TTC549 (cell line): ENCODE results near the gene TLNRD1.

ENCODE experiments used
- FAIRE-seq: peaks from 2 replicates; lab custom pipeline; 2012; peaks lifted over from hg19 to GRCh38; lab: Jason Lieb, UNC

The TLNRD1 gene

GRCh38 chr15:80978685-80979329 lies 21.9 kb upstream of the TLNRD1 start:
- FAIRE-seq = no peak

GRCh38 chr15:80979538-80980200 lies 21.1 kb upstream of the TLNRD1 start:
- FAIRE-seq = no peak

DNA sequence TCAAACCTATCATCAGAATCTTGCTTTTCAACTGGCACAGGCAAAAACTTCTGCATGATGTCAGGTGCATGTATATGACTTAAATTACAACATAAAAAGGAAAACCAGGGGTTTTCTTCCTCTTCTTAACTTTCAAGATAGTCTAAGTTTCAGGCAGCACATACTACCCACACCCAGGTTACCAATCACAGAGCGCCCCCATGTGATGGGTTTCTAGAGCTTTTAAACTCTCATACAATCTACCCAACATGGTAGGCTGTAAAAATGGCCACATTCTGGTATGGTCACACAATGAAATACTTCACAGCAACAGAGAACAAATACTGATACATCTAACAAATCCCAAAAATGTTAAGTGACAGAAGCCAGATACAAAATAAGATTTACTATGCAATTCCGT lies 18.5 kb upstream of the TLNRD1 start:
- no peak for FAIRE-seq

GRCh38 chr15:80982839-80983238 lies 17.9 kb upstream of the TLNRD1 start:
- no peak for FAIRE-seq

DNA sequence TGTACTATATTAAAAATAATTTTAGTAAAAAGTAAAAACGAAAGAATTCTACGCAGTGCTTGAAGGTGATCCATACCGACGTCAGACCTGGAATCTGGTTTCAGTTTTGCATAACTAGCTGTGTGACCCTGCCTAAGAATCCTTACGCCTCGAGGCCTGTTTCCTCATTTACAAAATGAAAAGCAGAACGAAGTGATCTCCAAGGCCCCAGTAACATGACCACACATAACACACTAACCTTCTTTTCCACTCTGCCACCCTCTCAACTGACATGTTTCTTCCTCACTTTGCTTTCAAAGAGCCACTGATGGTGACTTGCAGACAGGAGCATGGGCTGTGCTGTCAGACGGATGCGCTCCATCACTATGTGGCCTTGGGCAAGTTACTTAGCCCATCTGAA lies 15.9 kb upstream of the TLNRD1 start:
- FAIRE-seq = no peak

- no peak for FAIRE-seq
These were observed 14.7 kb upstream of the TLNRD1 start for GRCh38 chr15:80985981-80986380.

DNA sequence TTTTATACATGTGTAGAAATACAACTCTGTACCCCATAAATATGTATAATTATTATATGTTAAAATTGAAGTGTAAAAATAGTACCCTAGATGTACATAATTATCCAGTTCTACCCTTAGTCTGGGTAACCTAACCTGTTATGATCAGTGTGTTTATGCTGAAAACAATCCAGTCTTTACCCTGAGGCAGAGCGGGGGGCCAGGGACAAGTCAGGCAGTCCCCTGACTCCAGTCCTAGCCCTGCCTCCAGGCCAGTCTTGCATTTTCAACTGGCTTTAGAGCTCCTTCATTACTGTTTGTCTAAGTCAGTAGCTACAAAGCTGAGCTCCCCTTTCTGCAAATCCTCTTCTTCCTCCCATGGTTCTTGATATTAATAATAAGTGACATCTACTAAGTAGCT lies 14.2 kb upstream of the TLNRD1 start:
- FAIRE-seq = no peak

DNA sequence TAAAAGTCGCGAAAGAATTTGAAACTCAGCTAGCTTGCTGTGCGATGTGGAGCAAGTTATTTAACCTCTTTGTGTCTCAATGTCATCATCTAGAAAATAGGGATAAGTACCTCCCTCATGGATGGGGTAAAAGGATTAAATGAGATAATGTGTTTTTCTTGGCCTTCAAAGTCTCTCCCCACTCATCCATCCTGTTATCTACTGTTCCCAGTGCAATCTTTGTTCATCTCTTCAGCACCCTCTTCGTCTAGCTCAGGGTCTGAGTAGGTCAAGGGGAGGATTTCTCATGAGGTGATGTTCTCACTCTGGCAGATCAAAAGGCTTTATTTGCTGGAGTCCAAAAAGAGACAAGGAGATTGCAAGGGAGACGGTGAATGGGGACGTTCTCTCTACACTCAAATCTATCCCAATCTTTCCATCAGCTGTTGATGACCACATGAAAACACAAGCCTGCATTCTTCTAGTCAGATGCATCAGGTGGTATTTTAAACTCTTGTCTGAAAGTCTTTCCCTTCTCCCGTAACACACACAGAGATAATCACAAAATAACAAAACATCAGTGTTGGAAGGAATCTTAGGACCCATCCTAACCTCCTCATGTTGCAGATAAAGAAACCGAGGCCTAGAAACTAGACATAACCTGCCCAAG lies 12.5 kb upstream of the TLNRD1 start:
- no peak for FAIRE-seq

DNA sequence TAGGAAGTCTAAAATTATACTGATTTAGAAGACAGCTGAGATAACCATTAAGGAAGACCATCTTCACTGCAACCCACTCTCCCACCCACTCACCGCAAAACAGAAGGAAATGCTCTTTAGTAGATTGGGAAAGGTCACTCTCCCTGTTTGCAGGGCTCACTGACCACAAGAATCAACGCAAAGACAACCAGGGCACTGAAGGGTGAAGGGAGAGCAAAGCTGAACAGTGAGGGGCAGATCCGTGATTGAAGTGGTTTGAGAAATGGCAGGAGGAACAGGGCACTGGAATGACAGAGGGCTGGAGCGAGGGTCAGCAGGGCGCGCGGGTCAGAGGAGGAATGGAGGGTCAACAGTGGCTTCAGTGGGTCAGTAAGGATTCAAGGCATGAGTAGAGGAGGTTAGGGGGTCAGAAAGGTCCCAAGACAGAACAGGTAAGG lies 11.6 kb upstream of the TLNRD1 start:
- no peak for FAIRE-seq

- FAIRE-seq = no peak
These were observed 10.9 kb upstream of the TLNRD1 start, which contains the start of gene MESD for GRCh38 chr15:80989518-80990478. TSS of gene MESD (minus strand) at chr15:80989819. CDS start at chr15:80989791, 28 bp downstream.

DNA sequence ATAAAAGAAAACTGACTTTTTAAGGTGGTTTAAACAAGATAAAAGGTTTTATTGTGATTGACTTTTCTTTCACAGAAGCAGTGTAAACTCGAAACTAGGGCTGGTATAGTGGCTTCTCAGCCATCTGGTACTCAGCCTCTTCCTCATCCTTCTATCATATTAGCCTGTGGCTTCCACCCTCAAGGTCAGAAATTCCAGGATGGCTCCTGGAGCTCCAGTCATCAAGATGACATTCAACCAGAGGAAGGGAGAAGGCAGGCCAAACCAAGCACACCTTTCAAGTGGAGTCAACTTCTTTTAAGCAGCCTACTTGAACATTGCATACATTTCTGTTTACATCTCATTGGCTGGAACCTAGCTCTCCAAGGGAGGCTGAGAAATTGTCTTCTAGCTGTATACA lies 9.8 kb upstream of the TLNRD1 start:
- no peak for FAIRE-seq

GRCh38 chr15:80991421-80991820 lies 9.3 kb upstream of the TLNRD1 start:
- FAIRE-seq = no peak

- FAIRE-seq = no peak
These were observed 8.7 kb upstream of the TLNRD1 start for GRCh38 chr15:80992006-80992405.

DNA sequence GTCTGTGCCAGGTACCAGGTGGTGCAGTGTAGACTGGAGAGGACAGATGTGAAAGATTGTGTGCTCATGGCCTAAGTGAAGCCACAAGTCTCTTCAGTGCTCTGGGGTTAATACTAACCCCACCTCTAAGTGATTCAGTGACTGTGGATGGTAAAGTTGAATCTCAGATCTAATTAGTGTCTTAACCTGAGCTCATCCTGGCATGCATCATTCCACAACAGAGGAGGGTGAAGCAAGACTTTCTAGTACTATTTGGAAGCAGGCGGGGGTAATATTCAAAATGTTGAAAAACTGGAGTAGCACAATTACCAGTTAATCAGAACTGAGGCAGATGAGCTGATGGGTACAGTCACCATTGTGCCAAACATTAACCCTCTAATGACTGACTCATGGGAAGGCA lies 8.3 kb upstream of the TLNRD1 start:
- no peak for FAIRE-seq

DNA sequence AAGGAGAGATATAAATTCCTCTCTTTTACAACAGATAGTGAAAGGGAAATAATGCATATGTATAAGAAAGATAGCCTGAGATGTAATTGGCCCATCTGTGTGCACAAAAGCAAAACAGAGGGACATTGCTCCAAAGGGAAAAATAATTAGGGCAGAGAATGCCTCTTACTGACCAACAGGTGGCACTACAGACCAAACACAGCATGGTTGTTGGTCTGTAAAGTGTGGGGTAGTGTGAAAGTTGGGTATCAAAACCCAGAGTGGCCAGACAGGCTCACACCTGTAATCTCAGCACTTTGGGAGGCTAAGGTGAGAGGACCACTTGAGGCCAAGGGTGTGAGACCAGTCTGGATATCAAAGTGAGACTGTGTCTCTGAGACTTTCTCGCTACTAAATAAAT lies 4.5 kb upstream of the TLNRD1 start:
- no peak for FAIRE-seq

DNA sequence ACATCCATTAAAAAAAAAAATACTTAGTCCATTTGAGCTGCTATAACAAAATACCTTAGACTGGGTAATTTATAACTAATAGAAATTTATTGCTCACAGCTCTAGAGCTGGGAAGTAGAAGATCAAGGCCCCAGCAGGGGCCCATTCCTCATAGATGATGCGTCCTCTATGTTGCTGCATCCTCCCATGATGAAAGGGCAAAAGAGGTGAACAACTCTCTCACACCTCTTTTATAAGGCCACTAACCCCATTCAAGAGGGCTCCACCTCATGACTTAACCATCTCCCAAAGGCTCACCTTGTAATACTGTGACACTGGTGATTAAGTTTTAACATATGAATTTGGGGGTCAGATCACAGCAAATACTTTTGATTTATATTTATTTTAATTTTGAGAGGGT lies 3.0 kb upstream of the TLNRD1 start:
- no peak for FAIRE-seq

DNA sequence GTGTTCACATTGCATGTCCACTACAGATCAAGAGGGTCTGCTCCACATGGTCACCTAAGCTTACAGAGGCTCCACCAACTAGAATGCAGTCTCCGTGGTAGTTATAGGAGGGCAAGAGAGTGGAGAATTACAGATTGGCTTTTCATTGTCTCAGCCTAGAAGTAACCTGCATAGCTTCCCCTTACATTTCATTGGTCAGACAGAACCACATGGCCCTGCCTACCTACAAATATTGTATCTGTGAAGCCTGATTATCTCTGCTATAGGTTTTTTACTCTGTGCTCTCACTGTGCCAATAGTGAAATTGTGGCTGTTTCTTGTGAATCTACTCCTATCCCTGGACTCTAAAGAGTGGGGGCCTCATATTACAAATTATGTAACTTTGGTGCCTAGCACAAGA lies 2.5 kb upstream of the TLNRD1 start:
- no peak for FAIRE-seq

GRCh38 chr15:80999623-81000036 lies 1.1 kb upstream of the TLNRD1 start:
- FAIRE-seq = no peak

- FAIRE-seq = no peak
These were observed 539 bp upstream of the TLNRD1 start for GRCh38 chr15:81000144-81000623.

- no peak for FAIRE-seq
These were observed 657 bp downstream of the TLNRD1 start for GRCh38 chr15:81001152-81002008.

DNA sequence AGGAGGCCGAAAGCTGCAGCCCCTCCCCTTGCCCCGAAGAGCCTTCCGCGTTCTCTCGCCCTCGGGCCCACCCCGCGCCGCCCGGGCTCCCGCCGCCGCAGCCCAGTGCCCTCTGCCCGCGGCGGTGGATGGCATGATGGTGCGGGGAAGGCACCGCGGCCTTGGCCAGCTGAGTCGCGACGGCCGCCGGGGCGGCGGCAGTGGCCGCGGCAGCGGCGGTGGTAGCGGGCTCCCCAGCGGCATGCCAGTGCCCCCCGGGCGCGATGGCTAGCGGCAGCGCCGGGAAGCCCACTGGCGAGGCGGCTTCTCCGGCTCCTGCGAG lies 1.2 kb downstream of the TLNRD1 start:
- FAIRE-seq = no peak
